Measurements from ENCODE around the gene OTUD5.

DNA sequence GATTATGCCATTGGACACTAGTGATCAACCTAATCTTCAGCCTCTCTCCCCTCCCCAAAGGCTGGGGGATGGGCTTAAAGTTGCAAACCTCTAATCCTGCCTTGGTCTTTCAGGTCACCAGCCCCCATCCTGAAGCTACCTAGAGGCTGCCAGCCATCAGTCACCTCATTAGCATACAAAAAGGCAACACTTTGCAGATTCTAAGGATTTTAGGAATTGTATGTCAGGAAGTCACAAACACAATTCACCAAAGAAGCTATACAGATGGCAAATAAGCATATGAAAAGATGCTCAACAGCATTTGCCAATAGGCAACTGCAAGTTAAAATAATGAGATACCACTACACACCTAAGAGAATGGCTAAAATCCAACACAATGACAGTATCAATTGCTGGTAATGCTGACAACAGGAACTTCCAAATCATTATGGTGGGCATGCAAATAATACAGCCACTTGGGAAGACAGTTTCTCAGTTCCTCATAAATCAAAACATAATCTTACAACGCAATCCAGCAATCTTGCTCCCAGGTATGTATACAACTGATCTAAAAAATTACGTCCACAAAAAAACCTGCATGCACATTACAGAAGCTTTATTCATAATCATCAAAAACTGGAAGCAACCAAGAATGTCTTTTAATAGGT, 29.5 kb downstream of the OTUD5 start:
- TF ChIP-seq, protein P1, sequence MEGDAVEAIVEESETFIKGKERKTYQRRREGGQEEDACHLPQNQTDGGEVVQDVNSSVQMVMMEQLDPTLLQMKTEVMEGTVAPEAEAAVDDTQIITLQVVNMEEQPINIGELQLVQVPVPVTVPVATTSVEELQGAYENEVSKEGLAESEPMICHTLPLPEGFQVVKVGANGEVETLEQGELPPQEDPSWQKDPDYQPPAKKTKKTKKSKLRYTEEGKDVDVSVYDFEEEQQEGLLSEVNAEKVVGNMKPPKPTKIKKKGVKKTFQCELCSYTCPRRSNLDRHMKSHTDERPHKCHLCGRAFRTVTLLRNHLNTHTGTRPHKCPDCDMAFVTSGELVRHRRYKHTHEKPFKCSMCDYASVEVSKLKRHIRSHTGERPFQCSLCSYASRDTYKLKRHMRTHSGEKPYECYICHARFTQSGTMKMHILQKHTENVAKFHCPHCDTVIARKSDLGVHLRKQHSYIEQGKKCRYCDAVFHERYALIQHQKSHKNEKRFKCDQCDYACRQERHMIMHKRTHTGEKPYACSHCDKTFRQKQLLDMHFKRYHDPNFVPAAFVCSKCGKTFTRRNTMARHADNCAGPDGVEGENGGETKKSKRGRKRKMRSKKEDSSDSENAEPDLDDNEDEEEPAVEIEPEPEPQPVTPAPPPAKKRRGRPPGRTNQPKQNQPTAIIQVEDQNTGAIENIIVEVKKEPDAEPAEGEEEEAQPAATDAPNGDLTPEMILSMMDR (IDR thresholded peaks at IDR 0.05): no peak
- no peak for TF ChIP-seq POLR2A (IDR thresholded peaks at IDR 0.05)

Data from adrenal gland (tissue), 5 donors.